Measurements from ENCODE around the gene UBQLN4.

UBQLN4 gene

GRCh38 chr1:156064615-156065014 is 11.0 kb upstream of the UBQLN4 start:
- Histone ChIP-seq H3K9me3 (no peaks in the 10 kb centered on the region), H3K27me3 (no peaks in the 10 kb centered on the region), H3K4me1 (no peaks in the 10 kb centered on the region), H3K27ac (no peak overlapping the region), H3K36me3 (peaks cover 0 to 8% (median 0%) of the 10 kb centered on the region in 3 donors), H3K4me3 (no peak overlapping the region)
- DNase-seq = no peak
- intact Hi-C loops (cut with DNase I; ENCODE audit: low total_unique reads) = no loop called here
- TF ChIP-seq CTCF (IDR thresholded peaks at IDR 0.05) = no peak

GRCh38 chr1:156063997-156064285 is 10.3 kb upstream of the UBQLN4 start:
- H3K9me3 ChIP-seq = no peaks in the 10 kb centered on the region
- H3K4me3 ChIP-seq = no peak overlapping the region
- peaks cover 0 to 6% (median 0%) of the 10 kb centered on the region in 3 donors for H3K36me3 ChIP-seq
- no peaks in the 10 kb centered on the region for H3K4me1 ChIP-seq
- DNase-seq = no peak
- no peak for TF ChIP-seq CTCF (IDR thresholded peaks at IDR 0.05)
- no peak overlapping the region for H3K27ac ChIP-seq
- H3K27me3 ChIP-seq = no peaks in the 10 kb centered on the region
- intact Hi-C loops (cut with DNase I; ENCODE audit: low total_unique reads) = no loop called here

GRCh38 chr1:156062189-156062588 is 8.6 kb upstream of the UBQLN4 start:
- no peak for DNase-seq
- Histone ChIP-seq H3K4me1 (no peaks in the 10 kb centered on the region), H3K27me3 (no peaks in the 10 kb centered on the region), H3K27ac (no peak overlapping the region), H3K9me3 (no peaks in the 10 kb centered on the region), H3K36me3 (peaks cover 0 to 11% (median 10%) of the 10 kb centered on the region in 3 donors), H3K4me3 (no peak overlapping the region)
- intact Hi-C loops (cut with DNase I; ENCODE audit: low total_unique reads) = no loop called here
- TF ChIP-seq CTCF (IDR thresholded peaks at IDR 0.05) = no peak

GRCh38 chr1:156060937-156061636 is 7.5 kb upstream of the UBQLN4 start, which contains the start of gene RAB25:
RAB25 (plus strand) TSS chr1:156061160; CDS start chr1:156061401, 241 bp downstream.
- no peak for DNase-seq
- Histone ChIP-seq H3K27me3 (no peaks in the 10 kb centered on the region), H3K27ac (no peak within 1 kb of the TSS), H3K4me1 (peaks cover 0 to 7% (median 4%) of the 10 kb centered on the region in 4 donors), H3K36me3 (peaks cover 0 to 15% (median 10%) of the 10 kb centered on the region in 3 donors), H3K4me3 (no peak within 1 kb of the TSS), H3K9me3 (no peaks in the 10 kb centered on the region)
- no peak for TF ChIP-seq CTCF (IDR thresholded peaks at IDR 0.05)
- intact Hi-C loops (cut with DNase I; ENCODE audit: low total_unique reads) = no loop called here

- peaks cover 0 to 32% (median 20%) of the 10 kb centered on the region in 4 donors for H3K4me1 ChIP-seq
- no peak for TF ChIP-seq CTCF (IDR thresholded peaks at IDR 0.05)
- H3K9me3 ChIP-seq = no peaks in the 10 kb centered on the region
- peaks cover 0 to 17% (median 10%) of the 10 kb centered on the region in 3 donors for H3K36me3 ChIP-seq
- no peak overlapping the region for H3K27ac ChIP-seq
- H3K27me3 ChIP-seq = no peaks in the 10 kb centered on the region
- no peak overlapping the region for H3K4me3 ChIP-seq
- intact Hi-C loops (cut with DNase I; ENCODE audit: low total_unique reads) = no loop called here
- no peak for DNase-seq
These were observed 2.8 kb upstream of the UBQLN4 start for GRCh38 chr1:156056326-156056849.
